A549 (cell line): ENCODE results near the gene BRD3OS. TPM values are rescaled to one million over a fixed set of nuclear protein-coding genes. Genes with fewer than 3 reads are reported as not detected.

Source experiments
- ATAC-seq, 2 experiments: fragments of 200-7000 bp in 1 of 2; fragments of >200 bp in 1 of 2; cut with Nextera tagmentation in 1 of 2; cut with Tn5 transposase in 1 of 2; 3 replicates each; pipeline versions ENCODE4 v1.8.0 to v1.9.1; 2018 to 2020; ENCODE audit warnings: mild to moderate bottlenecking in 1 of 2, moderate library complexity in 1 of 2
- CTCF ChIA-PET: fragments of 300-600 bp; sonication (Branson Sonifier 250); formaldehyde crosslinking; extraction: SDS; loops from one replicate; lab custom pipeline; 2021; ENCODE audit warnings: antibody characterized with exemption, inconsistent platforms; lab: Yijun Ruan, JAX
- POLR2A ChIA-PET: fragments of 350-600 bp; formaldehyde crosslinking; extraction: SDS; loops from one replicate; lab custom pipeline; 2021; ENCODE audit warnings: antibody characterized with exemption, inconsistent platforms; lab: Yijun Ruan, JAX
- DNase-seq, 2 experiments: peaks; one replicate each; pipeline versions ENCODE4 v3.0.0 to v3.0.0-alpha.2; 2011 to 2016; ENCODE audit warnings: low read depth in 1 of 2, low spot score in 1 of 2
- FAIRE-seq: peaks from 2 replicates; lab custom pipeline; 2011; peaks lifted over from hg19 to GRCh38; lab: Jason Lieb, UNC
- H3K27ac ChIP-seq, 2 experiments: fragments of >200 bp; sonication (Bioruptor Twin); formaldehyde crosslinking; 3 replicates each; pipeline ENCODE4 v1.5.1; 2016 to 2017
- H3K4me1 ChIP-seq: fragments of >200 bp; sonication (Bioruptor Twin); formaldehyde crosslinking; 3 replicates; pipeline ENCODE4 v1.6.1; 2016
- H3K4me2 ChIP-seq: fragments of >200 bp; sonication (Bioruptor Twin); formaldehyde crosslinking; 3 replicates; pipeline ENCODE4 v1.6.1; 2016
- H3K4me3 ChIP-seq: fragments of >200 bp; sonication (Bioruptor Twin); formaldehyde crosslinking; 3 replicates; pipeline ENCODE4 v1.5.1; 2016
- H3K9me3 ChIP-seq: fragments of >200 bp; sonication (Bioruptor Twin); formaldehyde crosslinking; 3 replicates; pipeline ENCODE4 v1.6.1; 2016
- ESRRA ChIP-seq: fragments of 150-350 bp; IDR thresholded peaks from 2 replicates; pipeline ENCODE4 v1.6.1; 2014; ENCODE audit warnings: mild to moderate bottlenecking, low read length, borderline replicate concordance
- FOSB ChIP-seq: fragments of 250-450 bp; sonication (Bioruptor Pico); IDR thresholded peaks from 2 replicates; pipeline ENCODE4 v1.5.0; 2020; ENCODE audit warnings: mild to moderate bottlenecking, moderate library complexity
- GATA3 ChIP-seq: IDR thresholded peaks from 2 replicates; pipeline ENCODE4 v1.6.1; 2012; ENCODE audit warnings: borderline replicate concordance
- HMGXB4 ChIP-seq: fragments of 250-450 bp; sonication (Bioruptor Pico); IDR thresholded peaks from 2 replicates; pipeline ENCODE4 v1.5.0; 2021; ENCODE audit warnings: mild to moderate bottlenecking, moderate library complexity, borderline replicate concordance
- JUN ChIP-seq, 2 experiments: fragments of >200 bp; sonication (Bioruptor Twin); formaldehyde crosslinking; IDR thresholded peaks; 2 replicates in 1 of 2; 3 replicates in 1 of 2; pipeline ENCODE4 v1.6.1; 2016 to 2017
- KDM5A ChIP-seq: fragments of 200-600 bp; sonication (generic); IDR thresholded peaks from 2 replicates; pipeline ENCODE4 v1.6.1; 2016; ENCODE audit warnings: antibody characterized with exemption, mild to moderate bottlenecking
- MYC ChIP-seq: IDR thresholded peaks from 2 replicates; pipeline ENCODE4 v1.6.1; 2012; ENCODE audit warnings: mild to moderate bottlenecking, inconsistent platforms, low read length, improper control_type of control experiment, borderline replicate concordance
- NFE2L2 ChIP-seq: fragments of 150-350 bp; conservative IDR thresholded peaks from 2 replicates; pipeline ENCODE4 v1.6.1; 2014; ENCODE audit warnings: low read length
- POLR2AphosphoS2 ChIP-seq: conservative IDR thresholded peaks from 2 replicates; pipeline ENCODE4 v1.6.1; 2012; ENCODE audit warnings: low read length, improper control_type of control experiment, inconsistent platforms
- RFX5 ChIP-seq: fragments of 450-650 bp; IDR thresholded peaks from 2 replicates; pipeline ENCODE4 v1.7.1; 2014; ENCODE audit warnings: antibody characterized with exemption, mild to moderate bottlenecking, moderate library complexity
- SMC3 ChIP-seq: fragments of >200 bp; sonication (Bioruptor Twin); formaldehyde crosslinking; IDR thresholded peaks from 3 replicates; pipeline ENCODE4 v1.6.1; 2018; ENCODE audit warnings: inconsistent platforms
- SREBF2 ChIP-seq: fragments of 450-650 bp; IDR thresholded peaks from 2 replicates; pipeline ENCODE4 v1.6.1; 2014; ENCODE audit warnings: mild to moderate bottlenecking, moderate library complexity
- TFCP2L1 ChIP-seq: fragments of 250-450 bp; sonication (Bioruptor Pico); IDR thresholded peaks from 2 replicates; pipeline ENCODE4 v1.5.0; 2021; ENCODE audit warnings: mild to moderate bottlenecking
- USF2 ChIP-seq: fragments of 450-650 bp; IDR thresholded peaks from 2 replicates; pipeline ENCODE4 v1.6.1; 2014; ENCODE audit warnings: antibody characterized with exemption
- ZFP36 ChIP-seq: fragments of 450-650 bp; IDR thresholded peaks from 2 replicates; pipeline ENCODE4 v1.6.1; 2014; ENCODE audit warnings: borderline replicate concordance; ENCODE audit not compliant: partially characterized antibody
- WGBS: methylation state at CpG from one replicate; pipeline ENCODE4 v1.1.6; 2017; ENCODE audit errors: missing lambda C conversion rate; 5-methylcytosine and 5-hydroxymethylcytosine counted together
- polyA plus RNA-seq, 4 experiments: library from polyadenylated mRNA; depleted of rRNA in 3 of 4; stranded (reverse); fragments of >200 nt; fragmentation: RNase III in 1 of 4; extraction: RNeasy Plus Mini Kit Qiagen cat#74134 plus additional on column Dnase treatment in 1 of 4; gene quantifications; 2 replicates in 3 of 4; 3 replicates in 1 of 4; pipeline ENCODE4 v1.2.3, GENCODE V29; 2011 to 2017

The BRD3OS gene
- polyA plus RNA-seq, 2 of the 4 experiments (the other 2 are of a cell fraction) = 10.4 to 10.8 TPM

GRCh38 chr9:134028076-134028475 is 2.8 kb downstream of the BRD3OS start:
- Histone ChIP-seq H3K27ac (no peak overlapping the region), H3K9me3 (no peaks in the 10 kb centered on the region), H3K4me3 (no peak overlapping the region), H3K4me1 (peaks cover 8% of the 10 kb centered on the region; the same call in 1 of the 3 replicates), H3K4me2 (no peak overlapping the region)
- ChIA-PET CTCF (interaction anchor here (0.6 to 1.4 kb wide), 3 partner anchors 13 to 1147 kb away, joined by 3 to 4 read pairs (median 3); no protein-coding TSS in a partner anchor), POLR2A (no interaction called here)
- FAIRE-seq (no peak), ATAC-seq (no peak), DNase-seq (no peak)
- 91% methylated on average over 9 of the region's 9 CpGs for WGBS
- no peak for TF ChIP-seq ESRRA
- TF ChIP-seq JUN (IDR thresholded peaks at IDR 0.05) = no peak
- no peak for TF ChIP-seq SREBF2
- no peak for TF ChIP-seq HMGXB4 (CRISPR knock-in tag)
- no peak for TF ChIP-seq MYC
- TF ChIP-seq, all 56 proteins: peak for 0

- ChIA-PET POLR2A (no interaction called here), CTCF (interaction anchor here (1.1 to 1.2 kb wide), 2 partner anchors 34 to 247 kb away, joined by 3 to 4 read pairs; no protein-coding TSS in a partner anchor)
- ATAC-seq = no peak
- WGBS = 91% methylated on average over 21 of the region's 22 CpGs
- Histone ChIP-seq H3K4me2 (no peak overlapping the region), H3K27ac (no peak overlapping the region), H3K9me3 (no peaks in the 10 kb centered on the region), H3K4me3 (no peak overlapping the region), H3K4me1 (peaks cover 8% of the 10 kb centered on the region; the same call in 1 of the 3 replicates)
- FAIRE-seq = no peak
- no peak for TF ChIP-seq KDM5A
- TF ChIP-seq GATA3 = 0 out of 2 replicates have a peak, but pooled peaks have one; percentile 6
- no peak for TF ChIP-seq USF2
- no peak for TF ChIP-seq NFE2L2
- no peak for TF ChIP-seq SMC3
- no peak for TF ChIP-seq FOSB (CRISPR knock-in tag)
- TF ChIP-seq, all 56 proteins: peak for 1
- no peak for DNase-seq
Measured at GRCh38 chr9:134028575-134029247, 3.4 kb downstream of the BRD3OS start.

- 88% methylated on average over 15 of the region's 21 CpGs for WGBS
- ATAC-seq = no peak
- FAIRE-seq = no peak
Measured at GRCh38 chr9:134029248-134030226, 4.3 kb downstream of the BRD3OS start.

More at GRCh38 chr9:134029248-134030226, 4.3 kb downstream of the BRD3OS start:
- Histone ChIP-seq H3K4me2 (no peak overlapping the region), H3K4me3 (no peak overlapping the region), H3K27ac (no peak overlapping the region), H3K4me1 (peaks cover 6% of the 10 kb centered on the region; the same call in 1 of the 3 replicates), H3K9me3 (no peaks in the 10 kb centered on the region)
- CTCF ChIA-PET = interaction anchor here (1.1 to 1.9 kb wide), 3 partner anchors 21 to 248 kb away, joined by 3 to 6 read pairs (median 4); no protein-coding TSS in a partner anchor
- POLR2A ChIA-PET = interaction anchor here (1.0 kb wide), 1 partner anchor 9 kb away, joined by 3 read pairs; no protein-coding TSS in a partner anchor
- TF ChIP-seq ZFP36 (no peak), GATA3 (0 out of 2 replicates have a peak, but pooled peaks have one; percentile 7), TFCP2L1 (CRISPR knock-in tag) (no peak), POLR2AphosphoS2 (no peak), RFX5 (no peak), SMC3 (no peak)
- DNase-seq = no peak
